ELR (cell line): Measurements from ENCODE around the gene RAB34.

ENCODE experiments used
- DNase-seq: peaks from one replicate; pipeline ENCODE4 v3.0.0-alpha.2; 2015; ENCODE audit warnings: low read depth

Gene RAB34, protein sequence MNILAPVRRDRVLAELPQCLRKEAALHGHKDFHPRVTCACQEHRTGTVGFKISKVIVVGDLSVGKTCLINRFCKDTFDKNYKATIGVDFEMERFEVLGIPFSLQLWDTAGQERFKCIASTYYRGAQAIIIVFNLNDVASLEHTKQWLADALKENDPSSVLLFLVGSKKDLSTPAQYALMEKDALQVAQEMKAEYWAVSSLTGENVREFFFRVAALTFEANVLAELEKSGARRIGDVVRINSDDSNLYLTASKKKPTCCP

DNA sequence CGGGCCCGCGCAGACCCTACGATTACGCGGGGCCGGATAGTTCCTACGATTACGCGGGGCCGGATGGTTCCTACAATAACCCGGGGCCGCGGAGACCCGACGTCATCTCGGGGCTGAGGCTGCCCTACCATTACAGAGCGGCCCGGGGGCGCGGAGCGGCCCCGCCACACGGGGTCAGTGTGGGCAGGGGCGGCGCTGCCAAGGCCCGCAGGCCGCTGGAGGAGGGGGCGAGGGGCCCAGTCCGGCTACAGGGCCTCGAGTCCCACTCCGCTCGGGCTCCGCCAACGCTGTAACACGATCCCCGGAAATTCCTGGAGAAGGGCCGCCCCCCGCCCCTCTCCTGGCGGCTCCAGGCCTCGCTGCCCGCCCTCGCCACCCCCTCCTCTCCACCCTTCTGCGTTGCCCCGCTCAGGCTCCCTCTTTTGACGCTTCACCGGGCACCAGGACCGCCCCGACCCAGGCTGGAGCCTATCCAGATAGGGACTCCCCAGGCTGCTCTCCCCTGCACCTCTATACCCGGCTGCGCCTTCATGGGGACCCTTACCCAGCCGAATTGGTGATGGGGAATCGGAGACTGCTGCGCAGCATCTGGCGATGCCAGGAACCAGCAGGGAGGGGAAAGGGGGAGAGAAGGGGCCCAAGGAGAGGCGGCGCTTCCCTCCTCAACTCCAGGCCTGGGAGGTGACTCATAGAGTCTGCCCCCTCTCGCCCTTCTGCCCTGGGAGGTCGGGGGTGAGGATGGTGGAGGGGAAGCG is at the start of gene RAB34:
Gene RAB34 (minus strand): TSS at position 291 of the 755 bp plus-strand sequence. CDS start 602 bp downstream, outside the sequence.
- DNase-seq, result peak; percentile 89

DNA sequence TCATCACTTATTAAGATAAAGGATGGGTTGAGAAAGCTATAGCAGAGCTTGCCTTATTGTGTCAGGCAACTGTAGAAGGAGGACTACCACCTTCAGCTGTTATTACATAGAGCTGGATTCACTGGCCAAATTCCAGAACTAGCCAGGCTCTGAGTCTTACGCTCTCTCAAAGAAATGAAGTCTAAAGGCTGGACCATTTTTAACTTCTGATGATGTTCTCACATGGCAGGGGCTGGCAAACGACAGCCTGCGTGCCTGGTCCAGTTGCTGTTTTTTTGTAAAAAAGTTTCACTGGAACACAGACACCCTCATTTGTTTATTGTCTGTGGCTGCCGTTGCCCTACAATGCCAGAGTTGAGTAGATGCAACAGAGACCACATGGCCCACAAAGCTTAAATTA is 47.4 kb upstream of the RAB34 start:
- no peak for DNase-seq

DNA sequence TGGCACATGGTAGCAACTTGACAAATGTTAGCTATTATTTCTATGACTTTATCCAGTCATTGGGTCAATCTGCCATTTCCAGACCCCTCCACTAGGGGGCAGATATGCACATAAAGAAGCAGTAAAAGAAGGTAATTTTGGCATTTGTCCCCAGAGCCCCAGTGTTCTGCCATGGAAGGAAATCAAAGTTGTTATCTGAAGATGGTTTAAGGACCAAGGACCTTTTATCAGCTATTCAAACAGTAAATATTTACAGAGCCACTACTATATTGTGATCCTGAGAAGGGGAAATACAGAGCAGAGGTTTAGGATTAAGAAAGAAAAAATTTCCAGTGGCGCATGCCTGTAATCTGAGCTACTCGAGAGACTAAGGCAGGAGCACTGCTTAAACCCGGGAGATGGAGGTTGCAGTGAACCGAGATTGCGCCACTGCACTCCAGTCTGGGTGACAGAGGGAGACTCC is 46.2 kb upstream of the RAB34 start:
- peak; percentile 88 for DNase-seq

DNA sequence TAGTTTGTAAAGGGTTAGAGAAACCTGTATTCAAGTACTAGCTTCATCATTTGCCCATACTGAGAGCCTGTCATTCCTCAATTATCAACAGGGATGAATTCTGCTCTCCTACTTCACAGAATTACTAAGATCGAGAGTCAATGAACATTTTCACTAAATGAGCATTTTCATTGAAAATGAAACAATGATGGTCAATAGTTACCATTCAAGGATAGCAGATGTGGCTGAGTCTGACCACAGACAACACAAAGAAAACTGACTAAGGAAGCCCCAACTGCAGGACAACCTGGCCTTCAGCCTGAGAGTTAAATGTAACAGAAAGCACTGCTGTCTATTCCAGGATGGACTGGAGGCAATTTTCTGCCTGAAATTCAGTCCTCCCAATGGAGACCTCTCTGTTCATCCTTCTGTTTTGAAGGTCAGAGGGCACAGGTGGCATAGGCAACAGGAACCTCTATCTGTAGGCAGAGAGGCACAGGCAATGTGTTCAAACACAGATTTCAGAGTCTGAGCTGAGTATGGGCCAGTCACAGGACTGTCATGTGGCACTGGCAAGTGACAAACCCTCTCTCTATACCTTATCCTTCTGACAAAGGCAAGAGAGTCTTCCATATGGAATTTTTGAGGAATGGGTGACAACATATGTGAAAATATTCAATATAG is 45.6 kb upstream of the RAB34 start:
- DNase-seq, result no peak

DNA sequence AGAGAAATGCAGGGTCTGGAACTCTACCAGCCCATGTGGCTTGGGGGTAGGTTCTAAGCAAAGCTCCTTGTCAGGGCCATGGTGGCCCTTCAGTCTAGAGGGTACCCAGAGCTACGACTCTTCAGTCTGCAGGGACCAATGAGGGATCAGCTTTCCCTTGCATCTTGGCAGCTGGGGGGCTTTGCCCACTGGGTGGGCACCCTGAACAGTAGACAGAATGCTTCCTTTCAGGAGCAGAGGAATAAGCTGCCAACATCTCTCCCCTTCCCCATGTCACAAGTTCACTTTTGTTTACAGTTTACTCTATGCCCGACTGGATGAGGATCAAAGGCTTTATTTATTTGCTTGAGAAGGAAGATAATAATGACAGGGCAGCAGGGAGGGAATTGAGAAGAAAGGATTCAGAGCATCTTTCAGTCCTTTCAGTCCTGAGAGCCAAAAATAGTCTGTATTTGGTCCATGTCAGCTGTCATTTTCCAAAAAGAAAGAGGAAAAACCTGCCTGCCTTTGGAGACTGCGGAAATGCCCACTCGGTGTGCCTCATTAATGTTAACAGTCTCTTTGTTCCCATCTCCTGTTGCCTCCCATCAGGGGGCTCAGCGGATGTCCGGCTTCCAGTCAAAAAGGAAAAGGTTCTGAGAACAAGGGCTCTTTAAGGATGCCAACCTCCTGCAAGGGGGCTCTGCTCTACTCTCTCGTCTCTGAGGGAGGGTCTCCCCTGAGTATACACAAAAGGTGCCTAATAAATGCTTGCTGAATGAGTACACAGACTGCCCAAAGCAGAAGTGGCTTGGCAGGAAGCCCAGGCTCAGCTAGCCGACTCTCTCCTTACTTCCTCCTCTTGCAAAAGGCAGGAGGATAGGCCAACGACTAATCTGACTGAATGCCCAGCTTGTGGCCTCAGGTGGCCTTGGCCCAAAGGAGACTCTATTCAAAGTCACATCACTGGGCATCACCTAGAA is 43.2 kb upstream of the RAB34 start:
- peak; percentile 53 for DNase-seq

DNA sequence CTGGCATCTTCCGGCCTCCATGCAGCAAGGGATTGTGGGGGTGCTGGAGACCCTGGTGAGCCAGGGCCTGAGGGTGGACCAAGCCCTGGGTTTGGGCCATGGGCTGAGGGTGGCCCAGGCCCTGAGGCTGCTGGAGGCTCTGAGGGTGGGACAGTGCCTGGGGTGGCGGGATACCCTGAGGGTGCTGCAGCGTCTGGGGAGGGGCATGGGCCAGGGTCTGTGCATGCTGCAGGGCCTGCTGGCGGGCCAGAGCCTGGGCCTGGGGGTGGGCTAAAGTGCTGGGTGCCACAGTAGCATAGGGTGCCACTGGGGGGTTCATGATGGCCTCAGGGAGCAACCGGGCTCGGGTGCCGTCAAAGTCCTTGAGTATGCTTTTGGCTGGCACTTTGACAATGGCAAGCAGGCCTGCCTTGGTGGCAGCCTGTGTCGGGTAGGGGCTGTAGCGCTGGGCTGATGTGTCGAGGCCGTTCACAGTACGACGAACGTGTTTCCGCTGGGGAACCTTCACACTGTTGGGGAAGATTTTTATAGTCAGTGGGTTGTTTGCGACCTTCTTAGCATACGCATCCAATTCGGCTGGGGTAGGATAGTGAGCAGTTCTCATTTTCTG is 41.7 kb upstream of the RAB34 start:
- DNase-seq, result no peak

DNA sequence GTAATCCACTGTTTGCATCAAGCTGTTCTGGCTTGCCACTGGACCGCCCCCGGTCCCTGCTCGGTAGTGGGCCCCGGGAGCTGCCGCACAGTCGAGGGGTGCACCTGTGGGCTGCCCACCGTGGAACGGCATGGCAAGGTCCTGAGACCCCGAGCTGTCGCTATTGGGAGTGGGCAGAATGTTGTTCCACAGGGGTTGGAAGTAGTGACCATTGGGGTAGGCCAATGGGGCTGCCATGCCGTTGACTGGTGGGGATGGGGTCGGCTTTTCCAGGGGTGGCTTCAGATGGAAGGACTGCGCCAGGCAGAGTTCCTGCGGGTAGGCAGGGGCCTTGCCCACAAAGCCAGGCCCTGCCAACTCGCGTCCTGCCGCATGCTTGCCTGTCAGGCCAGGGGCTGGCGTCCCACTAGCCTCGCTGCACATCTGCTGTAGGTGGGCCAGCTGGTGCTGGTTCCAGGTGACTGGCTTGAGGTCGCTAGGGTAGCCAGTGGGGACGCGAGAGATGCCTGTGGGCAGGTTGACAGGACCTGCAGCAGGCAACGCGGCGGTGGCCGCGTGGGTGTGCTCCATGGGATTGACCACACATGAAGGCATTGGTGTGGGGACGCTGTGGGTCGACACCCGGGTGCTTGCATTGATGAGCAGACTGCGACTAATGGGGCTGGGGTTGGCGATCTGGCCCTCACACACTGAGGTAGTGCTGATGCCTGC is 40.9 kb upstream of the RAB34 start:
- no peak for DNase-seq

DNA sequence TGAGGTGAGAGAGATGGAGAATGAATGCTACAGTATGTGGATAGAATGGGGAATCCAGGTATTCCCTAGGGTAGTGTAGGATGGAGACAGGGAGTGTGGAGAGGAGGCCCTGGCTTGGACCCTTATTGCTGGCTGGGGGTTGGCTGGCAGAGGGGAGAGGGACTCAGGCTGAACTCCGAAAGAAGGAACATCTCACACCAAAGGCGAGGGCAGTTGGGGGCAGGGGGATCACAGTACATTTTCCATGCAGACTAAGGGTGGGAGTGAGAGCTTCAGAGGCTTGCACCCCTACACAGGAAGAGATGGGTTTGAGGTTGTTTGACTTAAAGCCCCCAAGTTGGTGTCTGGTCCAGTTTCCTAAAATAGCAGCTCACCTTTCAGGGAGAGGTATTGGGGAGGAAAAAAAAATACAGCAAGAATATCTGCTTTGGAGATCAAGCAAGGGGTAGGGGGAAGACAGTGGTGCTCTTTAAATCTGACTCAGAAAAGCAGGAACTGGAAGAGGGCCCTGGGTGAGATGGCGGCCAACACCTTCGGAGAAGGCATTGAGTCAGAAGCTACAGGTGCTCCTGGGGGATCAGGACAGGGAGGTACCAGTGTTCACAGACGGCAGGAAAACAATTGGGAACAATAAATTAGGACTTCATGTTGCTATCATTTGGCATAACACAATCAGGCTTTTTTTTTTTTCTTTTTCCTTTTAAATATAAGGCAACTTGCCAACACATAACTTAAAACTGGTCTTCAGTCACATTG is 38.6 kb upstream of the RAB34 start:
- no peak for DNase-seq

DNA sequence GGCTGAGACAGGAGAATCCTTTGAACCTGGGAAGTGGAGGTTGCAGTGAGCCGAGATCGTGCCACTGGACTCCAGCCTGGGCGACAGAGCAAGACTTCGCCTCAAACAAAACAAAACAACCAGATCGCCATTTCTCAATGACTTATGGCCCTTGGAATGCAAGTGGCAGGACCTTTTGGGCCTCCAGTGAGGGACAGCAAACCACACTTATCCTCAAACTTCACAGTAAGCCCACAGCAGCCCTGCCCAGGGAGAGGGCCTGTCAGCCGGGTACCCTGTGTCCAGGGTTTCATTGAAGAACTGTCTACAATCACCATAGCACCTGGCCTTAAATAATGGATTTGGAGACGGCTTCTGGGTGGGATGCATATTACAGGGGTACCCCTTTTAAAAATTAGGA is 37.8 kb upstream of the RAB34 start:
- peak; percentile 36 for DNase-seq

DNA sequence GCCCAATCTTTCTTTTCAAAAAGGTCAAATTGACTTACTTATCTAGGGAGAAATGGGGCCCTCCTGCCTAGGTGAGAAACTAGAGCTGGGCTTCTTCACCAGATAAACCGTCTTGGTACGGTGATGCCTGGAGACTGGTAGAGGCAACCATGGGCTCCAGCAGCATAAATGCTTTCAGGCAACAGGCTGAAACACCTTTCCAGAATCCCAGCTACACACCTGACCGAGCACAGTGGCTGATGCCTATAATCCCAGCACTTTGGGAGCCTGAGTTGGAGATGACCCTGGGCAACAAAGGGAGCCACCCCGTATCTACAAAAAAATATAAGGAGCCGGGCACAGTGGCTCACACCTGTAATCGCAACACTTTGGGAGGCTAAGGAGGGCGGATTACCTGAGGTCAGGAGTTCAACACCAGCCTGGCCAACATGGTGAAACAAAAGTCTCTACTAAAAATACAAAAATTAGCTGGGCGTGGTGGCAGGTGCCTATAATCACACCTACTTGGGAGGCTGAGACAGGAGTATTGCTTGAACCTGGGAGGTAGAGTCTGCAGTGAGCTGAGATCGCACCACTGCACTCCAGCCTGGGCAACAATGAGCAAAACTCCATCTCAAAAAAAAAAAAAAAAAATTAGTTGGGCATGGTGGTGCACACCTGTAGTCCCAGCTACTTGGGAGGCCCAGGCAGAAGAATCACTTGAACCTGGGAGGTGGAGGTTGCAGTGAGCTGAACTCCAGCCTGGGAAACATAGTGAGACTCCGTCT is 34.1 kb upstream of the RAB34 start:
- DNase-seq, result no peak

DNA sequence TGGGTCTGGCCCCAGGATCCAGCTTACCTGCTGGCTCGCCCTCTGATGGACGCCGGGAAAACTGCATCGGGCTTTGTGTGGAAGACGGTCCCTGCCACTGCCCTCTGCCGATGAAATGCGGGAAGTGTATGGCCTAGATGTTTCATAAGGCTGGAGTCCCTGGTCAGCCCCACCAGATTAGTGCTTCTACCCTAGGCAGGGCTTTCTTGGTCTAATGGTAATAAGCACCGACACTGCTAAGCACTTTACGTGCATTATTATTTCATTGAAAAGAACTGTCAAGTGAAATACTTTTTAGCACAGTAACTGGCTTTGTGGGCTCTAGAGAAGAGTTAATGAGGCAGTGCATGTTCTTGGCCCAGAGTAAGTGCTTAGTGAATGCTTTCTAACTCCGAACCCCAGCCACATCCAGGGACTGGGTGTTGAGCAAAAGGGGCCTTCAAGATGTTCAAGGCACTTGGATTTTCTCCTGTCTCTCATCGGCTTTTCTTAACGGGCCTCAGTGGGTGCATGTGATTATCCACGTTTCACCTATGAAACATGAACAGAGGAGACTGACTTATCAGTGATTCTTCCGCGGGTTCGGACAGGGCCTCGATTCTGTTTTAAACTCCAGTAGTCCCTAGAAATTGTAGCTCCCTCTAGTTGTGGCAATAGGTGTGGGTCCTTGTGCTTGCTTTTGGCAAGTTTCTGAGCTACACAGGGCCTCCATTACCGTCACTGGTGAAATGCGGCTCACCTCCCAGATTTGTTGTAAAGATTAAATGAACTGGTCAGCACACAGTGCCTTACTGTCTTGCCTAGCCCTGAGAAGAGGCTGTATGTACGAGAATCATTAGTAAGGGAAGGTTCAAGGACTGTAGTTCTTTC is 32.7 kb upstream of the RAB34 start:
- DNase-seq, result peak; percentile 94

DNA sequence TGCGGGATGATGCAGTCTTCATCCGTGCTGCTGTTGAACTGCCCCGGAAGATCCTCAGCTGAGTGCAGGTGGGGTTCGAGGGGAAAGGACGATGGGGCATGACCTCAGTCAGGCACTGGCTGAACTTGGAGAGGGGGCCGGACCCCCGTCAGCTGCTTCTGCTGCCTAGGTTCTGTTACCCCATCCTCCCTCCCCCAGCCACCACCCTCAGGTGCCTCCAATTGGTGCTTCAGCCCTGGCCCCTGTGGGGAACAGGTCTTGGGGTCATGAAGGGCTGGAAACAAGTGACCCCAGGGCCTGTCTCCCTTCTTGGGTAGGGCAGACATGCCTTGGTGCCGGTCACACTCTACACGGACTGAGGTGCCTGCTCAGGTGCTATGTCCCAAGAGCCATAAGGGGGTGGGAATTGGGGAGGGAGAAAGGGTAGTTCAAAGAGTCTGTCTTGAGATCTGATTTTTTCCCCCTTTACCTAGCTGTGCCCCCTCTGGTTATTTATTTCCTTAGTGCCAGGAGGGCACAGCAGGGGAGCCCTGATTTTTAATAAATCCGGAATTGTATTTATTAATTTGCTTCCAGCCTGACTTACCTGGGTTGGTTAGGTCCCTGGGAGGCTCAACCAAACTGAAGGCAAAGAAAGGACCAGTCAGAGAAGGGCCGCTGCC is 32.0 kb upstream of the RAB34 start:
- DNase-seq, result no peak

DNA sequence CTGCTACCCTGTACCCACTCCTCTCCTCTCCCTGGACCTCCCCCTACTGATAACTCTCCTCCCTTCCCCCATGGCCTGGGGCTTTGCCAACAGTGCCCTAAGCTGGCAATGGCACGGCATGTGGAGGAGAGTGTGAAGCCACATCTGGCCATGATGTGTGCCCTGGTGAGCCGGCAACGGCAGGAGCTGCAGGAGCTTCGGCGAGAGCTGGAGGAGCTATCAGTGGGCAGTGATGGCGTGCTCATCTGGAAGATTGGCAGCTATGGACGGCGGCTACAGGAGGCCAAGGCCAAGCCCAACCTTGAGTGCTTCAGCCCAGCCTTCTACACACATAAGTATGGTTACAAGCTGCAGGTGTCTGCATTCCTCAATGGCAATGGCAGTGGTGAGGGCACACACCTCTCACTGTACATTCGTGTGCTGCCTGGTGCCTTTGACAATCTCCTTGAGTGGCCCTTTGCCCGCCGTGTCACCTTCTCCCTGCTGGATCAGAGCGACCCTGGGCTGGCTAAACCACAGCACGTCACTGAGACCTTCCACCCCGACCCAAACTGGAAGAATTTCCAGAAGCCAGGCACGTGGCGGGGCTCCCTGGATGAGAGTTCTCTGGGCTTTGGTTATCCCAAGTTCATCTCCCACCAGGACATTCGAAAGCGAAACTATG is 31.3 kb upstream of the RAB34 start:
- DNase-seq, result no peak

DNA sequence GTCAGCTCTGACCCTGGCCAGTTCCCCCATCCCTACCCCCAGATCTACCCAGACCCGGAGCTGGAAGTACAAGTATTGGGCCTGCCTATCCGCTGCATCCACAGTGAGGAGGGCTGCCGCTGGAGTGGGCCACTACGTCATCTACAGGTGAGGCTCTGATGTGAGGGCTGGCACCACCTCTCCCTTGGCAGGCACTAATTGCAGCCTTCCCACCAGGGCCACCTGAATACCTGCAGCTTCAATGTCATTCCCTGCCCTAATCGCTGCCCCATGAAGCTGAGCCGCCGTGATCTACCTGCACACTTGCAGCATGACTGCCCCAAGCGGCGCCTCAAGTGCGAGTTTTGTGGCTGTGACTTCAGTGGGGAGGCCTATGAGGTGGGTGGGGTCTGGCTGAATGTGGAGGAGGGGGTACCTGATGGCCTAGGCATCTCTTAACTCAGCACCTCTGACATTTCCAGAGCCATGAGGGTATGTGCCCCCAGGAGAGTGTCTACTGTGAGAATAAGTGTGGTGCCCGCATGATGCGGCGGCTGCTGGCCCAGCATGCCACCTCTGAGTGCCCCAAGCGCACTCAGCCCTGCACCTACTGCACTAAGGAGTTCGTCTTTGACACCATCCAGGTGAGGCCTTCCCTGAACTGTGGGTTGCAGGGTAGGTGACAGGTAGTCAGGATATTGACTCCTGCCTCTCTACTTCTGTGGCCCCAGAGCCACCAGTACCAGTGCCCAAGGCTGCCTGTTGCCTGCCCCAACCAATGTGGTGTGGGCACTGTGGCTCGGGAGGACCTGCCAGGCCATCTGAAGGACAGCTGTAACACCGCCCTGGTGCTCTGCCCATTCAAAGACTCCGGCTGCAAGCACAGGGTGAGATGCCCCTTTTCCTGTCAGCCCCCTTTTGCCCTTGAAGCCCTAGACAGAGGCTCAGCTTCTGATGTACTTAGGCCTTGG is 30.4 kb upstream of the RAB34 start:
- DNase-seq, result no peak

DNA sequence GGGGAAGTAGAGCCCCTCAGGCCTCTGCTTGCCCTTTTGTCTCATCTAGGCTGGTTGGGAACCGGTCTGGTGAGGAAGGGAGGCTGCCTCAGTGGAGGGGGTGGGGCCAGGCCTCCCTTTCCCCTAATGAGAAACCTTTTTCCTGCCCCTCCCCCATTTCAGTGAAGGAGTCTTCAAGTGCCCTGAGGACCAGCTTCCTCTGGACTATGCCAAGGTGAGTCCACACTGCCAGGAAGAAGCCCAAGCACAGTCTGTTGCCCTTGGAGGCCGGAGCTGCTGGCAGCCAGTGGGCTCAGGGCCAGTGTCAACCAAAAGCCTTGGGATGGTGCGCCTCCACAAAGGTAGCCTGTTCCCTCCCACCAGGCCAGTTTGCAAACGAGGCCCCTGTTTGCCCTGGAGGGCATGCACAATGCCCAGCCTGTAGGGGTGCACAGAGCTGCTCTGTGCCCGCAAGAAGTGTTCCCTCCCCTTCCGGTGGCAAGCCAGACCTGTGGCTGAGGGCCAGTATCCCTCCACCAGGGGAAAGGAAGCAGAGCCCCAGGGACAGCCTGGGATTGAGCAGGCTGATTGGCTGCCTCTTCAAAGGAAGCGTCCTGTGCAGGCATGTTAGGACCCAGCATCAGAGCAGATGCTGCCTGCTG is 29.5 kb upstream of the RAB34 start:
- DNase-seq, result no peak
